GM04503 (cell line): ENCODE data around the gene TLE6.
"Not testable (repeated sequence)": the region's sequence is repeated elsewhere in the genome, so short reads cannot be mapped to it uniquely, and the experiment has no call there.

Experiments
- DNase-seq: peaks from one replicate; pipeline ENCODE4 v3.0.0-alpha.2; 2012; ENCODE audit warnings: low read depth

Gene TLE6

GRCh38 chr19:2974342-2975041 is 2.9 kb upstream of the TLE6 start:
- DNase-seq, result no peak

DNA sequence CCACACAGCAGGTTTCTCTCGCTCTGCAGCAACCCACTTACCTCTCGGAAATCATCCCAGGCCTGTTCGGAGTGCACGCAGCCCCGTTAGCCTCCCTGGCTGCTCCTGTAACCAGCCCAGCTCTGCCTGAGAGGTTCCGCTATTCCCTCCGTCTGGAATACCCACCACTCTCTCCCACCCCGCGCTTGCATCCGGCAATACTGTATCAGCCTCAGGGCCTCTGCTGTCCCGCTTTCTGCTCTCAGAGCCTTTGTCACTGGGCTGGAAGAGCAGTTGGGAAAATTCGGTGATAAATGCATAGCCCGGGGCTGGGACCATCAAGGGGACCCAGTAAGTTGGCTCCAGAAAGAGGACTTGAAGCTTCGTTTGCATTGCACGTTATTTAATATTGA is 759 bp upstream of the TLE6 start:
- no peak for DNase-seq

DNA sequence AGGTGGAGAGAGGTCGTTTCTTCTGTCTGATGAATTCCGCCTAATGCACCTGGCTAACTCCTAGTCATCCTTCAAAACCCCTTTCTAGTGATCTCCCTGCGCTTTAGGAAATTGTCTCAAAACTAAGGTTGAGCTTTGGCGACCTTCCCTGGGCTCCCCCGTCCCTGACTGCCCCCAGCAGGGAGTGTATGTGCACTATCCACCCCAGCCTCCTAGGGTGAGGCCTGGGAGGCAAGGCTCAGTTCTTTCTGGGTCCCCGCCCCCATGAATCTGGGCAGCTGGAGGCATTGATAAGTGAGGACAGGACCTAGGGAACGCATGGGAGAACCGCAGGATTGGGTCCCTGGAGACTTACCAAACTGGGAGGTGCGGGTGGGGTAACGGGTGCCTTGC is 378 bp downstream of the TLE6 start:
- no peak for DNase-seq

DNA sequence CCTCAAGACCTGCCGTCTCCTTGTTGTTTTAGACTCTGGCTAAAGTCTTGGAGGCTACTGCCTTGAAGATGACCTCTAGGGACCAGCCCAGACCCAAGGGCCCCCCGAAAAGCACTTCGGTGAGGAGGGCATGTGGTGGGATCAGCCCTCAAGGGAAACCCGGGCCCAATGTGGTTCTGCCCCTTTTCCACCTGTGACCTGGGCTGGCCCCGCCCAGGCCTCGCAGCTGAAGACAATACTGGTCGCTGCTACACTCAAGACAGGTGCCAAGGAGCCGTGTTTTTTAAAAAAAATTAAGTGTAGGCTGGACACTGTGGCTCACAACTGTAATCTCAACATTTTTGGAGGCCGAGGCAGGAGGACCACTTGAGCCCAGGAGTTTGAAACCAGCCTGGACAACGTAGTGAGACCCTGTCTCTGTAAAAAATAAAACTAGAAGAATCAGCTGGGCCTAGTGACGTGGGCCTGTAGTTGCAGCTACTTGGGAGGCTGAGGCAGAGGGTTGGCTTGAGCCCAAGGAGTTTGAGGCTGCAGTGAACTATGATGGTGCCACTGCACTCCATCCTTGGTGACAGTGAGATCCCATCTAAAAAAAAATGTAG is 903 bp downstream of the TLE6 start:
- DNase-seq, result no peak

- DNase-seq, result no peak
Observed at GRCh38 chr19:2978772-2979171, 1.4 kb downstream of the TLE6 start.

- DNase-seq, result no peak
Observed at GRCh38 chr19:2981898-2982297, 4.5 kb downstream of the TLE6 start.

DNA sequence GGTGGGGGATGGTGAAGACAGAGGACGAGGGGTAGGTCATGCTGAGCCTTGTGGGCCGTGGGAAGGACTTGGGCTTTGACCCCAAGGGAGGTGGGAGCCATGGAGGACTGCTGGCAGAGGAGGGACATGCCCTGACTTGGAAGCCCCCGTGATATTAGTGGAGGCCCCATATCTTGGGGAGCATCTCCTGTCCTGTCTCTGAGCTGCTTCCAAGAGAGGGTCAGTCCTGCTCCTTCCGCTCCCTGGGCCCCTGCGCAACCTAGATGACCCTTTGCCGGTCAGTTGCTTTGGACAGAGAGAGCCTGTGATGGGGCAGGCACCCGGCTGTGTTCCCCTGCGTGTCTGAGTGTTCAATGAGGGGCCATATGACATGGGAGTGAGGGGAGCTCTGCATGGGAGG is 5.2 kb downstream of the TLE6 start:
- no peak for DNase-seq

DNA sequence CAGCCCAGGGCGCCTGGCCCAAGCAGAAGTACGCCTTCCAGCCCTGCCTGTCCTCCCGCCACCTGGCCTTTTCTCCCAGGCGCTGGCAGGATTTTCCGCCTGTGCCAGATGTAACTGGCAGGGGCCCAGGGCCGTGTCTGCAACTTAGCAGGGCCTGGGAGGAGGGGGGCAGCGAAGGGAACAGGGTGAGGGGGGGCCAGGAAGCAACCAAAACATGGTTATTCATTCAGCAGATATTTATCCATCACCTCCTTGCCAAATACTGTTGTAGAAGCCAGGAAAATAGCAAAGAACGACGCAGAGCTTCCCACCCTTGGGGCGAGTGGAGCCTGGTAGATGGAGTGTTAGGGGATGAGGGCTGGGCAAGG is 5.6 kb downstream of the TLE6 start:
- peak; percentile 70 for DNase-seq

GRCh38 chr19:2983351-2984214 is 6.2 kb downstream of the TLE6 start:
- peak; percentile 29 for DNase-seq

DNA sequence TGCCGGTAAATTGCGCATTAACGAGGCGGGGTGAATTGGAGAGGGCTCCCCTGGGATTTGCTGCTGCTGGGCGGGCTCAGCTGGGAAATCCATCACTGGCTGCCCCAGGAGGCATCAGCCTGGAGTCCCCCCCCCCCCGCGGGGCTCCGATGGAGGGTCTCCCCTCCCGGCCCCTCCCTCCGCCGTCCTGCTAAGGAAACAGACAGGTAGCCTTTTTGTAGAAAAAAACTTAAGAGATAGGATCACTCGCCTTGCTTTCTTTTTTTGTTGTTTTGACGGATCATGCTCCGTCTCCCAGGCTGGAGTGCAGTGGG is 6.8 kb downstream of the TLE6 start:
- DNase-seq, result peak; percentile 12

DNA sequence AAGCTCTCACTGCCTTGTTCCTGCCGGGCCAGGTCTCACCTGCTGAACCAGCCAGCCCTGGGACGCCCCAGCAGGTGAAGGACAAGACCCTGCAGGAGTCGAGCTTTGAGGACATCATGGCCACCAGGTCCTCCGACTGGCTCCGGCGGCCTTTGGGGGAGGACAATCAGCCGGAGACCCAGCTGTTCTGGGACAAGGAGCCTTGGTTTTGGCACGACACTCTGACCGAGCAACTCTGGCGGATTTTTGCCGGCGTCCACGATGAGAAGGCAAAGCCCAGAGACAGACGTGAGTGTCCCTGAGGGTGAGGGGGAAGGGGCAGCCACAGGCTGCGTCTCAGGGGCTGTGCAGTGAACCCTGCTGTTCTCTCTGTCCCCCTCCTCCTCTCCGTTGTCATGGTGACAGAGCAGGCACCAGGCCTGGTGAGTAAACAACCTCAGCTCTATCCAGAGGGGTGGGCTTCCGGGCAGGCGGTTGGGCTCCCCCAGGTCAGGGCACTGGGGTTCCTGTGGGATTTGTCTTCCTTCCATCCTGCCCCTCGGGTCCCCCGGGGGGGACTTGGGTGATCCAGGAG is 9.7 kb downstream of the TLE6 start:
- DNase-seq, result no peak

DNA sequence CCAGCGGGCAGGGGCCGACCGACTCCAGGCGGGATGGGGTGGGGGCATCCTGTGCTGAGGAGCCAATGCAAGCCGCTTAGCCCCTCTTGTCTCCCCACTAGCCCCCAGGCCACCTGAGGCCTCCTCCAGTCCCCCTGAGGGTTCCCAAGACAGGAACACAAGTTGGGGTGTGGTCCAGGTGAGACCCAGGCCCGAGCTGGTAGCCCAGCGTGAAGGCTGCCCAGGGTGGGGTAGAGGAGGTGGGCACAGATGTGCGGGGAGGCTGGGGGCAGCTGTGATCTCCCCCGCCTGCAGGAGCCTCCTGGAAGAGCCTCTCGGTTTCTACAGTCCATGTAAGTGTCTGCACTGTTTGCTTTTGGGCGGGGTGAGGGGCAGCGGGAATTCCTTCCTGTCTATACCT is 10.4 kb downstream of the TLE6 start:
- DNase-seq, result no peak

- DNase-seq, result no peak
Observed at GRCh38 chr19:2988568-2988967, 11.2 kb downstream of the TLE6 start.

DNA sequence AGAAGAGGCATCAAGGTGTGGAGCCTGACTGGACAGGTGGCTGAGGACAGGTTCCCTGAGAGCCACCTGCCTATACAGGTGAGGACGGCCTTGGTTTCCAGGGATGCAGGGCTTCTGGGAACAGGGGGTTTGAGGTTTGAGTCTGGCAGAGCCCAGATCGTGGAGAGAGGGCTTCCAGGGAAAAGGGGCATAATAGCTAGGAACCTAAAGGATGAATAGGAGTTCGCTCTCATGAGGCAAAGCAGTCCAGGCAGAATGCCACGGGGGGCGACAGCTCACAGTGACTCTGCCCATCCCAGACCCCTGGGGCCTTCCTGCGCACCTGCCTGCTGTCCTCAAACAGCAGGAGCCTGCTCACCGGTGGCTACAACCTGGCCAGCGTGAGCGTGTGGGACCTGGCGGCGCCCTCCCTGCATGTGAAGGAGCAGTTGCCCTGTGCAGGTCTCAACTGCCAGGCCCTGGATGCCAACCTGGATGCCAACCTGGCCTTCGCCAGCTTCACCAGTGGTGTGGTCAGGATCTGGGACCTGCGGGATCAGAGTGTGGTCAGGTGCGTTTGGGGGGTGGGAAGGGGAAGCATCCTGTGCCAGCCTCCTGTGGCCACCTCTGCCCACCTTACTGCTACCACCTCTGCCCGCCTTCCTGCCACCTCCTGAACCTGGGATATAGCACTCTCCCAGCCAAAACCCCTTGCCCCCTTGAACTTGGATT is 12.0 kb downstream of the TLE6 start:
- DNase-seq, result no peak

DNA sequence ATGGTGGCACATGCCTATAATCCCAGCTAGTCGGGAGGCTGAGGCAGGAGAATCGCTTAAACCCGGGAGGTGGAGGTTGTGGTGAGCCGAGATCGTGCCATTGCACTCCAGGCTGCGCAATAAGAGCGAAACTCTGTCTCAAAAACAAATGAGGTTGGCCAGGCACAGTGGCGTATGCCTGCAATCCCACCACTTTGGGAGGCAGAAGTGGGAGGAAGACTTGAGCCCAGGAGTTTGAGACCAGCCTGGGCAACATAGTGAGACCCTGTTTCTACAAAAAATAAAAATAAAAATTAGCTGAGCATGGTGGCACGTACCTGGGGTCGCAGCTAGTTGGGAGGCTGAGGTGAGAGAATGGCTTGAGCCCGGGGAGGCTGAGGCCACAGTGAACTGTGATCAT is 15.0 kb downstream of the TLE6 start:
- DNase-seq, result not testable (repeated sequence)

DNA sequence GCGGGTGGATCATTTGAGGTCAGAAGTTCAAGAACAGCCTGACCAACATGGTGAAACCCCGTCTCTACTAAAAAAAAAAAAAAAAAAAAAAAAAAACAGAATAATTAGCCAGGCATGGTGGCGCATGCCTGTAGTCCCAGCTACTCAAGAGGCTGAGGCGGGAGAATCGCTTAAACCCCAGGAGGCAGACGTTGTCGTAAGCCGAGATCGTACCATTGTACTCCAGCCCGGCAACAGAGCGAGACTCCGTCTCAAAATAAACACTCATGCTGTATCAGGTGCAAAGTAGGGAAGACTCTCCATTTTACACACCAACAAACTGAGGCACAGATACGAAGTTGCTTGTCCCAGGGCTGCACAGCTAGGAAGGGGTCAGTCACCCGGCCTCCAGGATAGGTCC is 15.6 kb downstream of the TLE6 start:
- DNase-seq, result no peak

- DNase-seq, result no peak
Observed at GRCh38 chr19:2993579-2993978, 16.2 kb downstream of the TLE6 start.

GRCh38 chr19:2994588-2995131 is 17.3 kb downstream of the TLE6 start:
- DNase-seq, result no peak

DNA sequence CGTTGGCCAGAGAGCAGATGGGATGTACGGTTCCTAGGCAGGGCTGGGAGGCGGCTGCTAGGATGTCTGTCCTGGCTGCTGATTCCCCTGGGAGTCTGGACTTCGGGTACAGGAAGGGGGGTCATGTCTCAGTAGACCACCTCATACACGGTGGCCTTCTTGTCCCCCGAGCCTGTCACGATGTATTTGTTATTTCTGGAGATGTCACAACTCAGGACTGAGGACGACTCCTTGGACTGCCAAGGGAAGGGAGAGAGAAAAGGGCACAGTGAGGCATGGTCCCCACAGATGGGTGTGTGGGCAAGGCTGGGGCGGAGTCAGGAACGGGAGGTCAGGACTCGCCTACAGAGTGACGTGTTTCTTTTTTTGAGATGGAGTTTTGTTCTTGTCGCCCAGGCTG is 20.4 kb downstream of the TLE6 start:
- DNase-seq, result no peak

DNA sequence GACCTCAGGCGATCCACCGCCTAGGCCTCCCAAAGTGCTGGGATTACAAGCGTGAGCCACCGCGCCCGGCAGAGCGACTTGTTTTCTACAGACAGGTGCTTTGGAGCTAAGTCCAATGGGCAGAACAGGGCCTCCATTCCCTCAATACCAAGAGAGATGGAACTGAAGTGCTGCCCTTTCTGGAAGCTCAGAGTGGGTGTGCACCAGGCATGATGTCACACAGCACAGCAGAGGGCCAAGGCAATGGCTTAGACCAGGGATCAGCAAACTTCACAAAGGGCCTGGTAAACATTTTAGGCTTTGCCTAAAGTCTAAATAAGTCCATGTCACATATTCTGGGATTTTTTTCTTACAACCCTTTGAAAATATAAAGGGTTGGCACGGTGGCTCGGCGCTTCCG is 21.3 kb downstream of the TLE6 start:
- no peak for DNase-seq

DNA sequence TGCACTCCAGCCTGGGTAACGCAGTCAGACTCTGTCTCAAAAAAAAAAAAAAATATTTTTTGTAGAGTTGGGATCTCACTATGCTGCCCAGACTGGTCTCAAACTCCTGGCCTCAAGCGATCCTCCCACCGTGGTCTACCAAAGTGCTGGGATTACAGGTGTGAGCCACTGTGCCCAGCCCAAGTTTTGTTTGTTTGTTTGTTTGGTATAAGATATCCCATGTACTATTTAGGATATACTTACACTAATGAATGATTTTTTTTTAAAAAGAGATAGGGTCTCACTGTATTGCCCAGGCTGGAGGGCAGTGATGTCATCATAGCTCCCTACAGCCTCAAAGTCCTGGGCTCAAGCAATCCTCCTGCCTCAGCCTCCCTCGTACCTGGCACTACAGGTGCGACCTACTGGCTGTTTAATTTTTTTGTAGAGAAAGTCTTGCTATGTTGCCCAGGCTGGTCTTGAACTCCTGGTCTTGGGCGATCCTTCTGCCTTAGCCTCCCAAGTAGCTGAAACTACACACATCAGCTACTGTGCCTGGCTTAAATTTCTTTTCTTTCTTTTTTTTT is 24.0 kb downstream of the TLE6 start:
- DNase-seq, result no peak

- no peak for DNase-seq
Observed at GRCh38 chr19:3003046-3003445, 25.7 kb downstream of the TLE6 start.
